GM12878 (cell line): ENCODE measurements around the gene TCL1B. TPM values are rescaled to one million over a fixed set of nuclear protein-coding genes. Genes with fewer than 3 reads are reported as not detected.

Source experiments
- ATAC-seq: fragments of 200-7000 bp; cut with Tn5 transposase; 3 replicates; pipeline ENCODE4 v1.9.1; 2020; ENCODE audit warnings: mild to moderate bottlenecking, moderate library complexity
- BruUV-seq: library from RNA; stranded (reverse); fragments of 400-500 nt; replicated peaks from 2 replicates; lab custom pipeline; 2021; lab: Mats Ljungman, UMichigan
- CTCF ChIA-PET: fragments of 300-600 bp; sonication (Branson Sonifier 250); formaldehyde crosslinking; extraction: SDS; loops from one replicate; lab custom pipeline; 2021; ENCODE audit warnings: inconsistent platforms; lab: Yijun Ruan, JAX
- POLR2A ChIA-PET: fragments of 350-600 bp; formaldehyde crosslinking; extraction: SDS; loops from one replicate; lab custom pipeline; 2021; ENCODE audit warnings: inconsistent platforms; lab: Charles Lee
- RAD21 ChIA-PET: fragments of 300-600 bp; sonication (Branson Sonifier 250); formaldehyde crosslinking; loops from one replicate; lab custom pipeline; 2023; ENCODE audit warnings: antibody characterized with exemption; ENCODE audit not compliant: unreplicated experiment; lab: Charles Lee
- SMC1A ChIA-PET: fragments of 300-600 bp; sonication (Branson Sonifier 250); formaldehyde crosslinking; loops from one replicate; lab custom pipeline; 2023; ENCODE audit not compliant: unreplicated experiment, uncharacterized antibody; lab: Charles Lee
- DNase-seq: peaks from one replicate; pipeline ENCODE4 v3.0.0-alpha.2; 2011; ENCODE audit warnings: low read depth, low spot score
- FAIRE-seq: peaks from 3 replicates; lab custom pipeline; 2011; peaks lifted over from hg19 to GRCh38; lab: Jason Lieb, UNC
- H2AFZ ChIP-seq: 2 replicates; pipeline ENCODE4 v1.6.0; 2011; ENCODE audit warnings: low read depth, low read length, control low read depth; ENCODE audit not compliant: control insufficient read depth
- H3K27ac ChIP-seq: 2 replicates; pipeline ENCODE4 v1.5.1; 2011; ENCODE audit warnings: control low read depth; ENCODE audit not compliant: control insufficient read depth, insufficient read depth
- H3K27me3 ChIP-seq, 2 experiments: replicated peaks in 1 of 2; 2 replicates each; pipeline versions ENCODE4 v1.6.0 to v1.6.1; 2011; ENCODE audit warnings: low read length in 1 of 2; ENCODE audit not compliant: control insufficient read depth in 2 of 2, insufficient read depth in 2 of 2
- H3K36me3 ChIP-seq, 2 experiments: 2 replicates each; pipeline ENCODE4 v1.5.1; 2011; ENCODE audit warnings: low read length in 1 of 2; ENCODE audit not compliant: control insufficient read depth in 2 of 2, insufficient read depth in 2 of 2
- H3K4me1 ChIP-seq: 2 replicates; pipeline ENCODE4 v1.6.1; 2011; ENCODE audit warnings: mild to moderate bottlenecking, low read length, moderate library complexity, mixed read lengths; ENCODE audit not compliant: control insufficient read depth, insufficient read depth
- H3K4me2 ChIP-seq: 2 replicates; pipeline ENCODE4 v1.6.0; 2011; ENCODE audit warnings: control low read depth; ENCODE audit not compliant: control insufficient read depth, insufficient read depth
- H3K4me3 ChIP-seq: fragments of 200-600 bp; sonication (generic); 2 replicates; pipeline ENCODE4 v1.5.1; 2016
- H3K79me2 ChIP-seq: 2 replicates; pipeline ENCODE4 v1.6.0; 2011; ENCODE audit warnings: low read length; ENCODE audit not compliant: control insufficient read depth, insufficient read depth
- H3K9ac ChIP-seq: 2 replicates; pipeline ENCODE4 v1.8.0; 2011; ENCODE audit warnings: low read length, control low read depth, mixed read lengths; ENCODE audit not compliant: control insufficient read depth, insufficient read depth
- H3K9me3 ChIP-seq: replicated peaks from 3 replicates; pipeline ENCODE4 v1.5.1; 2011; ENCODE audit warnings: mild to moderate bottlenecking, low read length; ENCODE audit not compliant: control insufficient read depth, insufficient read depth
- H4K20me1 ChIP-seq: 2 replicates; pipeline ENCODE4 v1.6.0; 2011; ENCODE audit not compliant: control insufficient read depth, insufficient read depth
- BHLHE40 ChIP-seq, 2 experiments: fragments of 450-650 bp in 1 of 2; IDR thresholded peaks; 2 replicates each; pipeline ENCODE4 v1.6.1; 2011 to 2017; ENCODE audit warnings: low read depth in 2 of 2, borderline replicate concordance in 1 of 2, improper control_type of control experiment in 1 of 2, low read length in 1 of 2, mild to moderate bottlenecking in 1 of 2
- CEBPZ ChIP-seq: fragments of 150-350 bp; IDR thresholded peaks from 2 replicates; pipeline ENCODE4 v1.6.1; 2016; ENCODE audit warnings: low read depth, low read length
- CHD1 ChIP-seq: IDR thresholded peaks from 2 replicates; pipeline ENCODE4 v1.6.1; 2012; ENCODE audit warnings: low read depth, low read length, improper control_type of control experiment
- CREM ChIP-seq: IDR thresholded peaks from 2 replicates; pipeline ENCODE4 v1.6.1; 2014; ENCODE audit warnings: antibody characterized with exemption, low read depth
- JUNB ChIP-seq: IDR thresholded peaks from 2 replicates; pipeline ENCODE4 v1.6.1; 2016; ENCODE audit warnings: antibody characterized with exemption, mild to moderate bottlenecking
- KAT2A ChIP-seq: conservative IDR thresholded peaks from 2 replicates; pipeline ENCODE4 v1.6.1; 2011; ENCODE audit warnings: low read depth, low read length; ENCODE audit not compliant: control insufficient read depth
- KLF5 ChIP-seq: fragments of 450-650 bp; IDR thresholded peaks from 2 replicates; pipeline ENCODE4 v1.6.1; 2014; ENCODE audit warnings: mild to moderate bottlenecking; ENCODE audit not compliant: partially characterized antibody
- MXI1 ChIP-seq: fragments of 150-350 bp; IDR thresholded peaks from 2 replicates; pipeline ENCODE4 v1.6.1; 2011; ENCODE audit warnings: low read depth, mild to moderate bottlenecking, inconsistent platforms, low read length, improper control_type of control experiment
- NR2C1 ChIP-seq: fragments of 450-650 bp; IDR thresholded peaks from 2 replicates; pipeline ENCODE4 v1.6.1; 2017; ENCODE audit warnings: antibody characterized with exemption, mild to moderate bottlenecking, moderate library complexity
- NR2C2 ChIP-seq: IDR thresholded peaks from 2 replicates; pipeline ENCODE4 v1.6.1; 2011; ENCODE audit warnings: borderline replicate concordance, low read depth; ENCODE audit not compliant: control insufficient read depth, insufficient read length
- PML ChIP-seq: IDR thresholded peaks from 2 replicates; pipeline ENCODE4 v1.6.1; 2012; ENCODE audit warnings: low read length, inconsistent platforms
- POLR2AphosphoS5 ChIP-seq: IDR thresholded peaks from 2 replicates; pipeline ENCODE4 v1.6.1; 2011; ENCODE audit warnings: mild to moderate bottlenecking, low read length, inconsistent platforms
- RAD21 ChIP-seq: IDR thresholded peaks from 2 replicates; pipeline ENCODE4 v1.6.1; 2011; ENCODE audit warnings: mild to moderate bottlenecking, low read depth, low read length, moderate library complexity; ENCODE audit not compliant: insufficient read depth
- RB1 ChIP-seq: fragments of 450-650 bp; formaldehyde crosslinking; IDR thresholded peaks from 2 replicates; pipeline ENCODE4 v1.6.1; 2017; ENCODE audit warnings: mild to moderate bottlenecking, borderline replicate concordance
- SP1 ChIP-seq: IDR thresholded peaks from one replicate; pipeline ENCODE4 v1.6.1; 2011; ENCODE audit warnings: low read depth, low read length
- SUPT20H ChIP-seq: IDR thresholded peaks from 2 replicates; pipeline ENCODE4 v1.6.1; 2011; ENCODE audit warnings: low read depth, mild to moderate bottlenecking, low read length, moderate library complexity, borderline replicate concordance; ENCODE audit not compliant: control insufficient read depth
- ZNF207 ChIP-seq: fragments of 450-650 bp; IDR thresholded peaks from 2 replicates; pipeline ENCODE4 v1.6.1; 2014; ENCODE audit warnings: antibody characterized with exemption, mild to moderate bottlenecking, borderline replicate concordance
- ZNF24 ChIP-seq: fragments of 450-650 bp; IDR thresholded peaks from 2 replicates; pipeline ENCODE4 v1.6.1; 2017; ENCODE audit warnings: antibody characterized with exemption, mild to moderate bottlenecking
- ZNF622 ChIP-seq: fragments of 450-650 bp; IDR thresholded peaks from 2 replicates; pipeline ENCODE4 v1.6.1; 2017; ENCODE audit warnings: mild to moderate bottlenecking, inconsistent platforms
- WGBS: methylation state at CpG from one replicate; pipeline ENCODE4 v1.1.6; 2016; ENCODE audit warnings: low lambda C conversion rate; ENCODE audit not compliant: insufficient replicate concordance, insufficient coverage; ENCODE audit errors: missing lambda C conversion rate; 5-methylcytosine and 5-hydroxymethylcytosine counted together
- in situ Hi-C: fragments of 300-500 bp; cut with MboI; formaldehyde crosslinking; loops from 9 replicates; pipeline ENCODE4 v1.14.3; 2018; ENCODE audit warnings: mixed read lengths
- intact Hi-C: fragments of 100-400 bp; cut with micrococcal nuclease; formaldehyde crosslinking; loops from one replicate; pipeline ENCODE4 v1.14.2; 2022; ENCODE audit not compliant: unreplicated experiment
- polyA plus RNA-seq, 11 experiments: library from polyadenylated mRNA; depleted of rRNA in 4 of 11; unstranded in 6 of 11; stranded (reverse) in 5 of 11; fragments of >200 nt; fragmentation: Nextera tagmentation in 4 of 11; fragmentation: Illumina TruSeq in 1 of 11; extraction: Ambion mirVana in 4 of 11; extraction: Trizol in 1 of 11; gene quantifications; 1 replicate in 1 of 11; 2 replicates in 10 of 11; pipeline versions ENCODE4 v1.2.1 to v1.2.3, GENCODE V29; 2011 to 2016; ENCODE audit warnings: inconsistent platforms in 2 of 11, missing spikeins in 2 of 11, low read depth in 1 of 11
- total RNA-seq, 4 experiments: library from RNA; depleted of rRNA in 3 of 4; stranded (reverse); fragments of >200 nt in 3 of 4; fragmentation: Illumina TruSeq in 1 of 4; extraction: Trizol in 1 of 4; gene quantifications; 2 replicates each; pipeline versions ENCODE4 v1.2.1 to v1.2.3, GENCODE V29; 2013 to 2021
- TF ChIP-seq, protein P1 (sequence below): IDR thresholded peaks from 2 replicates; pipeline ENCODE4 v1.6.1; 2011; ENCODE audit warnings: mild to moderate bottlenecking, low read depth, low read length, moderate library complexity; ENCODE audit not compliant: insufficient replicate concordance

The TCL1B gene
- total and polyA plus RNA-seq, 10 of the 15 experiments (the other 5 are each of a cell fraction or from before 2014, with no cell fraction given) = 0.10 to 0.18 (median 0.13) TPM; not detected in 6

GRCh38 chr14:95700221-95700976 lies 14.2 kb downstream of the TCL1B start:
- POLR2A ChIA-PET = no interaction called here
- no peaks in the 10 kb centered on the region for H3K9me3 ChIP-seq
- CTCF ChIA-PET = interaction anchor here (0.8 to 2.5 kb wide), 6 partner anchors 10 to 73 kb away, joined by 3 to 11 read pairs (median 6); no protein-coding TSS in a partner anchor
- peaks cover 34% of the 10 kb centered on the region for H3K4me1 ChIP-seq
- SMC1A ChIA-PET = interaction anchor here (0.7 to 1.9 kb wide), 9 partner anchors 9 to 160 kb away, joined by 3 to 6 read pairs (median 3); partner anchors contain the start of gene TCL1A
- no TSS peak for BruUV-seq
- no peak overlapping the region for H3K4me3 ChIP-seq
- H3K27ac ChIP-seq = no peak overlapping the region
- no peak overlapping the region for H3K9ac ChIP-seq
- RAD21 ChIA-PET = interaction anchor here (0.9 to 1.2 kb wide), 3 partner anchors 15 to 38 kb away, joined by 3 read pairs; no protein-coding TSS in a partner anchor
- DNase-seq (no peak), FAIRE-seq (no peak), ATAC-seq (no peak; the same call in 2 of the 3 replicates)
- TF ChIP-seq NR2C2 (no peak), JUNB (no peak), SP1 (no peak), ZNF24 (no peak), KLF5 (no peak), RAD21 (no peak), PML (no peak), CEBPZ (no peak), CREM (no peak), BHLHE40 (IDR thresholded peaks at IDR 0.05; ENCODE audit: borderline replicate concordance in 1 of 2, low read depth in 2 of 2, low read length in 1 of 2) (no peak), ZNF207 (no peak), SUPT20H (no peak), NR2C1 (no peak), CHD1 (no peak), POLR2AphosphoS5 (no peak), KAT2A (no peak), RB1 (no peak), ZNF622 (no peak), MXI1 (no peak)
- TF ChIP-seq, protein P1, sequence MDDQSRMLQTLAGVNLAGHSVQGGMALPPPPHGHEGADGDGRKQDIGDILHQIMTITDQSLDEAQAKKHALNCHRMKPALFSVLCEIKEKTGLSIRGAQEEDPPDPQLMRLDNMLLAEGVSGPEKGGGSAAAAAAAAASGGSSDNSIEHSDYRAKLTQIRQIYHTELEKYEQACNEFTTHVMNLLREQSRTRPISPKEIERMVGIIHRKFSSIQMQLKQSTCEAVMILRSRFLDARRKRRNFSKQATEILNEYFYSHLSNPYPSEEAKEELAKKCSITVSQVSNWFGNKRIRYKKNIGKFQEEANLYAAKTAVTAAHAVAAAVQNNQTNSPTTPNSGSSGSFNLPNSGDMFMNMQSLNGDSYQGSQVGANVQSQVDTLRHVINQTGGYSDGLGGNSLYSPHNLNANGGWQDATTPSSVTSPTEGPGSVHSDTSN = no peak
- H3K36me3 ChIP-seq = no peaks in the 10 kb centered on the region
- in situ Hi-C loops = no loop called here
- H2AFZ ChIP-seq = no peak overlapping the region
- H4K20me1 ChIP-seq = no peaks in the 10 kb centered on the region
- H3K79me2 ChIP-seq = no peaks in the 10 kb centered on the region
- WGBS = 37% methylated on average over 5 of the region's 5 CpGs
- H3K27me3 ChIP-seq = no peaks in the 10 kb centered on the region
- no peak overlapping the region for H3K4me2 ChIP-seq
- intact Hi-C loops = no loop called here
